ENCODE data around the gene EVI5.

EVI5 gene

DNA sequence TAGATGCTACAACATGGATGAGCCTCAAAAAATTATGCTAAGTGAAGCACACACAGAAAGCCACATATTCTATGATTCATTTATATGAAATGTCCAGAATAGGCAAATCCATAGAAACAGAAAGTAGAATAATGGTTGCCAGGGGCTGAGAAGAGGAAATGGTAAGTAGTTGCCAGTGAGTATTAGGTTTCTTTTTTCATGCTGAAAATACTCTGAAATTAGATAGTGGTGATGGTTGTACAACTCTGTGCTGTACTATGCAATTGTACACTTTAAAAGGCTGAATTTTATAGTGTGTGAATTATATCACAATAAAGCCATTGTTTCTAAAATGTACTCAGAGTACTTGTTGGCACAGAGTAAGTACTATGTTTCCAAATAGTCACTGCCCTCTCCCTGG is 282.7 kb downstream of the EVI5 start:
- TF ChIP-seq CTCF (conservative IDR thresholded peaks at IDR 0.05): no peak
- no peak overlapping the region for H3K27ac ChIP-seq

GRCh38 chr1:92500552-92500951 is 284.4 kb downstream of the EVI5 start:
- no peak overlapping the region for H3K27ac ChIP-seq
- TF ChIP-seq CTCF (conservative IDR thresholded peaks at IDR 0.05): no peak

DNA sequence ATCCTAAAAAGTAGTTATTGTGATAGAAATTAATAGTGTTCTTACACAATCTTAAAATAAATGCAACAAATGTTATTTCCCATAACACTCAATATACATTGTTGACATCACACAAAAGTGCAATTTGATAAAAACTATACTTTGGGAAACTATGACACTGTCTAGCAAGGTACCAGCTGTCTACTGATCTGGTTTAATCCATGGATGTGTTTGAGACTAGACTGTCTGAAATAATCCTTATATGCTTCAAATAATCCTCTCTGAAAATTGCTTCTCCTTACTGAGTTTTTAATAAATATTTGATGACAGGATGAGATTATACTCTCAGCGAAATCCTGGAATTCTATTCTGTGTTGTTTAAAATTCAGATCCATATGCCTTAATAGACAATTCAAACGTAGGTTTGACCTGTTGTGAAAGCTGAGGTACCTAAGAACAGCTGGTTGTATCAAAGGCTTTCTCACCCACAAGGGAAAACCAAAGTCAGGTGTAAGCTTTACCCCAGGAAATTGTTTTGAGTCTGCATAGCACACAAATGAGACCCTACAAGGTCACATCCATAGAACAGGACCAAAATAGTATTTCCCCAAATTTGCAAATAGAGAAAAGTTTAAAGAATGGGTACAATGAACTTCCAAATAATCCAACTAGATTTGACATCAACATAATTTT is 289.4 kb downstream of the EVI5 start:
- H3K27ac ChIP-seq: no peak overlapping the region
- no peak for TF ChIP-seq CTCF (conservative IDR thresholded peaks at IDR 0.05)

GRCh38 chr1:92494485-92495141 is 290.3 kb downstream of the EVI5 start:
- H3K27ac ChIP-seq: no peak overlapping the region

GRCh38 chr1:92493139-92493538 is 291.8 kb downstream of the EVI5 start:
- no peak for TF ChIP-seq CTCF (conservative IDR thresholded peaks at IDR 0.05)
- no peak overlapping the region for H3K27ac ChIP-seq

More at GRCh38 chr1:92494485-92495141, 290.3 kb downstream of the EVI5 start:
- TF ChIP-seq CTCF (conservative IDR thresholded peaks at IDR 0.05): no peak

GRCh38 chr1:92488832-92489231 is 296.1 kb downstream of the EVI5 start:
- TF ChIP-seq CTCF (conservative IDR thresholded peaks at IDR 0.05): no peak
- H3K27ac ChIP-seq: no peak overlapping the region

- H3K27ac ChIP-seq: no peak overlapping the region
- TF ChIP-seq CTCF (conservative IDR thresholded peaks at IDR 0.05): no peak
Observed at GRCh38 chr1:92488416-92488815, 296.5 kb downstream of the EVI5 start.
